SK-N-SH treated with all-trans-retinoic acid at 6 μM for 48 hours (cell line): ENCODE data around the gene SYNGR1.

Source experiments
- ARNTL ChIP-seq: fragments of 450-650 bp; formaldehyde crosslinking; IDR thresholded peaks from 2 replicates; pipeline ENCODE4 v1.5.0; 2020; ENCODE audit warnings: low read depth, mild to moderate bottlenecking, moderate library complexity, borderline replicate concordance
- BACH2 ChIP-seq: fragments of 250-450 bp; sonication (Bioruptor Pico); IDR thresholded peaks from 2 replicates; pipeline ENCODE4 v1.9.0; 2021; ENCODE audit warnings: mild to moderate bottlenecking, borderline replicate concordance
- ESRRG ChIP-seq: fragments of 250-450 bp; sonication (Bioruptor Pico); IDR thresholded peaks from 2 replicates; pipeline ENCODE4 v1.6.1; 2021; ENCODE audit warnings: mild to moderate bottlenecking
- SNAI2 ChIP-seq: fragments of 250-450 bp; sonication (Bioruptor Pico); IDR thresholded peaks from 2 replicates; pipeline ENCODE4 v1.5.0; 2020; ENCODE audit warnings: mild to moderate bottlenecking, moderate library complexity
- ZNF565 ChIP-seq: fragments of 450-650 bp; formaldehyde crosslinking; conservative IDR thresholded peaks from 2 replicates; pipeline ENCODE4 v1.5.0; 2020; ENCODE audit warnings: low read depth, mild to moderate bottlenecking, moderate library complexity
- ZNF70 ChIP-seq: fragments of 450-650 bp; formaldehyde crosslinking; IDR thresholded peaks from 2 replicates; pipeline ENCODE4 v1.5.0; 2020; ENCODE audit warnings: mild to moderate bottlenecking, moderate library complexity
- TF ChIP-seq, protein P1 (sequence below): fragments of 250-450 bp; sonication (Bioruptor Pico); IDR thresholded peaks from 2 replicates; pipeline ENCODE4 v1.8.0; 2020; ENCODE audit warnings: mild to moderate bottlenecking, moderate library complexity, borderline replicate concordance
- TF ChIP-seq, protein P2 (sequence below): fragments of 250-450 bp; sonication (Bioruptor Pico); IDR thresholded peaks from 2 replicates; pipeline ENCODE4 v1.5.0; 2020; ENCODE audit warnings: mild to moderate bottlenecking, moderate library complexity

DNA sequence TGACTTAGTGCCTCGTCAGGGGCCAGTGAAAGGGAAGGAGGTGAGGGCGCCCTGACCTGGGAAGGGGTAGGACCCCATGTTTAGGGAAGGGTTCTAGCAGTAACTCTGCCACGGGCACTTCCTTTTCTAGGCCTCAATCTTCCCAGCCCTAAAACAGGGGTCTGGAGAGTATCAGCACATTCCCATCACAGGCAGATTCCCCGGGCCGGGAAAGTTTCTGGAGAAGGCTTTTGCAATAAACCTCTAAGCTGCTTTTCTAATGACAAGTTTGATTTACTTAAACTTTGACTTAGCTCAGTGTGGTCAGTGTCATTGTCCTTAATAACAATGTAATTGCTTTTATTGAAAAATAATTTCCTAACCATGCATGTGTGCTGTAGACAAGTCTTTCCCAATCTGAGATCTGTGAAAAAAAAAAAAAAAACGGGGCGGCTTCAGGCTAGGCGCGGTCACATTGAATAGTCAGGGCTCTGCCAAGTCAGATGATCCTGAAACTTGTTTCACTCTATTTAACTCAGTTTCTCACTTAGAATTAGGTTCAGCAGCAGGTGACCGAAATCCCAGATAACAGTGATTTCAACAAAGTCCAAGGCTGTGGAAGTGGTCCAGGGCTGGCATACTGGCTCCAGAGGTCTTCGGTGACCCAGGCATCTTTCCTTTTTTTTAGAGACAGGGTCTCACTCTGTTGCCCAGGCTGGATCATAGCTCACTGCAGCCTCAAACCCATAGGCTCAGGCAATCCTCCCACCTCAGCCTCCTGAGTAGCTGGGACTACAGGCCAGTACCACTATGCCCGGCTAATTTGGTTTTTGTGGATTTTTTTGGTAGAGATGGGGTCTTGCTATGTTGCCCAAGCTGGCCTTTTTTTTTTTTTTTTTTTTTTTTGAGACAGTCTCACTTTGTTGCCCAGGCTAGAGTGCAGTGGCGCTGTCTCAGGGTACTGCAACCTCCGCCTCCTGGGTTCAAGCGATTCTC lies 30.3 kb downstream of the SYNGR1 start:
- no peak for TF ChIP-seq SNAI2 (CRISPR knock-in tag)
- no peak for TF ChIP-seq ESRRG
- TF ChIP-seq ARNTL, result no peak
- TF ChIP-seq, protein P1, sequence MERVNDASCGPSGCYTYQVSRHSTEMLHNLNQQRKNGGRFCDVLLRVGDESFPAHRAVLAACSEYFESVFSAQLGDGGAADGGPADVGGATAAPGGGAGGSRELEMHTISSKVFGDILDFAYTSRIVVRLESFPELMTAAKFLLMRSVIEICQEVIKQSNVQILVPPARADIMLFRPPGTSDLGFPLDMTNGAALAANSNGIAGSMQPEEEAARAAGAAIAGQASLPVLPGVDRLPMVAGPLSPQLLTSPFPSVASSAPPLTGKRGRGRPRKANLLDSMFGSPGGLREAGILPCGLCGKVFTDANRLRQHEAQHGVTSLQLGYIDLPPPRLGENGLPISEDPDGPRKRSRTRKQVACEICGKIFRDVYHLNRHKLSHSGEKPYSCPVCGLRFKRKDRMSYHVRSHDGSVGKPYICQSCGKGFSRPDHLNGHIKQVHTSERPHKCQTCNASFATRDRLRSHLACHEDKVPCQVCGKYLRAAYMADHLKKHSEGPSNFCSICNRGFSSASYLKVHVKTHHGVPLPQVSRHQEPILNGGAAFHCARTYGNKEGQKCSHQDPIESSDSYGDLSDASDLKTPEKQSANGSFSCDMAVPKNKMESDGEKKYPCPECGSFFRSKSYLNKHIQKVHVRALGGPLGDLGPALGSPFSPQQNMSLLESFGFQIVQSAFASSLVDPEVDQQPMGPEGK, result no peak
- TF ChIP-seq ZNF565 (CRISPR knock-in tag), result no peak
- no peak for TF ChIP-seq BACH2
- no peak for TF ChIP-seq ZNF70
- TF ChIP-seq, protein P2, sequence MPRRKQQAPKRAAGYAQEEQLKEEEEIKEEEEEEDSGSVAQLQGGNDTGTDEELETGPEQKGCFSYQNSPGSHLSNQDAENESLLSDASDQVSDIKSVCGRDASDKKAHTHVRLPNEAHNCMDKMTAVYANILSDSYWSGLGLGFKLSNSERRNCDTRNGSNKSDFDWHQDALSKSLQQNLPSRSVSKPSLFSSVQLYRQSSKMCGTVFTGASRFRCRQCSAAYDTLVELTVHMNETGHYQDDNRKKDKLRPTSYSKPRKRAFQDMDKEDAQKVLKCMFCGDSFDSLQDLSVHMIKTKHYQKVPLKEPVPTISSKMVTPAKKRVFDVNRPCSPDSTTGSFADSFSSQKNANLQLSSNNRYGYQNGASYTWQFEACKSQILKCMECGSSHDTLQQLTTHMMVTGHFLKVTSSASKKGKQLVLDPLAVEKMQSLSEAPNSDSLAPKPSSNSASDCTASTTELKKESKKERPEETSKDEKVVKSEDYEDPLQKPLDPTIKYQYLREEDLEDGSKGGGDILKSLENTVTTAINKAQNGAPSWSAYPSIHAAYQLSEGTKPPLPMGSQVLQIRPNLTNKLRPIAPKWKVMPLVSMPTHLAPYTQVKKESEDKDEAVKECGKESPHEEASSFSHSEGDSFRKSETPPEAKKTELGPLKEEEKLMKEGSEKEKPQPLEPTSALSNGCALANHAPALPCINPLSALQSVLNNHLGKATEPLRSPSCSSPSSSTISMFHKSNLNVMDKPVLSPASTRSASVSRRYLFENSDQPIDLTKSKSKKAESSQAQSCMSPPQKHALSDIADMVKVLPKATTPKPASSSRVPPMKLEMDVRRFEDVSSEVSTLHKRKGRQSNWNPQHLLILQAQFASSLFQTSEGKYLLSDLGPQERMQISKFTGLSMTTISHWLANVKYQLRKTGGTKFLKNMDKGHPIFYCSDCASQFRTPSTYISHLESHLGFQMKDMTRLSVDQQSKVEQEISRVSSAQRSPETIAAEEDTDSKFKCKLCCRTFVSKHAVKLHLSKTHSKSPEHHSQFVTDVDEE (CRISPR knock-in tag), result no peak
